Keratinocyte (primary cell): ENCODE data around the gene CTR9.

Source experiments
- EZH2 ChIP-seq: IDR thresholded peaks from one replicate; pipeline ENCODE4 v1.6.1; 2012; ENCODE audit warnings: inconsistent platforms, mild to moderate bottlenecking, low read length, moderate library complexity
- TF ChIP-seq, protein P1 (sequence below), 3 experiments: IDR thresholded peaks in 1 of 3; conservative IDR thresholded peaks in 1 of 3; optimal IDR thresholded peaks in 1 of 3; 2 replicates in 2 of 3; 3 replicates in 1 of 3; pipeline versions ENCODE3 to v1.5.1; 2011; ENCODE audit warnings: low read length in 3 of 3, mild to moderate bottlenecking in 3 of 3, moderate library complexity in 2 of 3, control low read depth in 1 of 3, inconsistent platforms in 1 of 3; ENCODE audit not compliant: insufficient read depth in 2 of 3; ENCODE audit errors: extremely low read depth in 1 of 3

DNA sequence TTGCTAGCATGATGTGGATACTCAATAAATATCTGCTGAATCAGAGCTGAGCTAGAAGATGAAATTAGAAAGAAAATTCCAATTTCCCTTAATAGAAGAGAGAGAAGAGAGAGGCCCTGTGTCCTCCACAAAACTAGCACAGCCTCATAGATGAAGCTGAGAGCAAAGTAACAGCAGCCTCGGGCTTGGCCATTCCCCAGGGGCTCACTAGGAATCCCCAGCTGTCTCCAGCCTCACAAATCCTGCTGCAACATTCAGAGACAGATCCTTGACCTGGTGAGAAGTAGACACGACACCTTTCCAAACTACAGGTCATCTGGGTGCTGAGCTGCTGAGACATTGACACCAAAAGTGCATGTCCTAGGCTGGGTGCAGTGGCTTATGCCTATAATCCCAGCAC, 31.4 kb upstream of the CTR9 start:
- TF ChIP-seq, protein P1, sequence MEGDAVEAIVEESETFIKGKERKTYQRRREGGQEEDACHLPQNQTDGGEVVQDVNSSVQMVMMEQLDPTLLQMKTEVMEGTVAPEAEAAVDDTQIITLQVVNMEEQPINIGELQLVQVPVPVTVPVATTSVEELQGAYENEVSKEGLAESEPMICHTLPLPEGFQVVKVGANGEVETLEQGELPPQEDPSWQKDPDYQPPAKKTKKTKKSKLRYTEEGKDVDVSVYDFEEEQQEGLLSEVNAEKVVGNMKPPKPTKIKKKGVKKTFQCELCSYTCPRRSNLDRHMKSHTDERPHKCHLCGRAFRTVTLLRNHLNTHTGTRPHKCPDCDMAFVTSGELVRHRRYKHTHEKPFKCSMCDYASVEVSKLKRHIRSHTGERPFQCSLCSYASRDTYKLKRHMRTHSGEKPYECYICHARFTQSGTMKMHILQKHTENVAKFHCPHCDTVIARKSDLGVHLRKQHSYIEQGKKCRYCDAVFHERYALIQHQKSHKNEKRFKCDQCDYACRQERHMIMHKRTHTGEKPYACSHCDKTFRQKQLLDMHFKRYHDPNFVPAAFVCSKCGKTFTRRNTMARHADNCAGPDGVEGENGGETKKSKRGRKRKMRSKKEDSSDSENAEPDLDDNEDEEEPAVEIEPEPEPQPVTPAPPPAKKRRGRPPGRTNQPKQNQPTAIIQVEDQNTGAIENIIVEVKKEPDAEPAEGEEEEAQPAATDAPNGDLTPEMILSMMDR (optimal IDR thresholded peaks at IDR 0.05 in 1 of 3, IDR thresholded peaks at IDR 0.05 in 1 of 3, conservative IDR thresholded peaks at IDR 0.05 in 1 of 3; ENCODE audit: extremely low read depth in 1 of 3, insufficient read depth in 2 of 3, low read length in 3 of 3) = no peak
- TF ChIP-seq EZH2 = no peak
